SHP77 (cell line): Measurements from ENCODE around the gene RERE.

Source experiments
- DNase-seq, 2 experiments: peaks; one replicate each; lab custom pipeline; 2025; lab: John Stamatoyannopoulos, UW

RERE gene

DNA sequence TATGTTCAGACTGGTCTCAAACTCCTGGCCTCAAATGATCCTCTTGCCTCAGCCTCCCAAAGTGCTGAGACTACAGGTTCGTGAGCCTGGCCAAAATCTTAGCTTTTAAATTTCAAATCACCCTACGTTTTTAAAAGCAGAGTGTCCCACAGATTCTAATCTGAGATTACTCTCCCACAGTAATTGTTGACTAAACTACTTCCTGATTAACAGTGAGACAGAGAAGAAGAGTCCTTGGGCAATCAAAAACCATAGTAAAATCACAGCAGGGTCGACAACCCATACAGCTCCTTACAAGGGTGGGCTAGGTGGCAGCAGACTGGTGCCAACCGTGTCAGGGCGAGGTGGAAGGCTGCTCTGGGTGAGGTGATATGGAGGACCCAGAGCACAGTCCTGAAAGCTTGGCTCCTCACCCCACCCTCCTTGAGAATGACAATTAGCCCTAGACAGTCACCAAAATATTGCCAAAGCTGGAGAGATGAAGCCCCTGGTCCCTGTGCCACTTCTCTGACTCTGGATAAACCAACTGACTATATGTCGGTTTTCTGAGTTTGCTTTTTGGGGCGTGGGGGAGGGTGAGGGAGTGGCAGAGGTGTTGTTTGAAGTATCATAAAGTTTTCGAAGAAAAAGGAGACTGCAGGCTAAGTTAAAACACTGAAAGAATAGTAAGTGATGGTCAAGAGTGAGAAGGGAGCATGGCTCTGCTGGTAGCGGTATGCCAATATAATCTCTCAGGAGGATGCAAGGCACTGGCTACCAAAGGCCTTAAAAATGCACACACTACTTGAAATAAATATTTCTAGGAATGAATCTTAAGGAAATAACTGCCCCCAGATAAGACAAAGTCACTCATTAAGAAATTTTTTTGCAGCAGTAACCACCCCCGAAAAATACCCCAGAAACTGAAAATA, 412.7 kb downstream of the RERE start:
- no peak for DNase-seq

DNA sequence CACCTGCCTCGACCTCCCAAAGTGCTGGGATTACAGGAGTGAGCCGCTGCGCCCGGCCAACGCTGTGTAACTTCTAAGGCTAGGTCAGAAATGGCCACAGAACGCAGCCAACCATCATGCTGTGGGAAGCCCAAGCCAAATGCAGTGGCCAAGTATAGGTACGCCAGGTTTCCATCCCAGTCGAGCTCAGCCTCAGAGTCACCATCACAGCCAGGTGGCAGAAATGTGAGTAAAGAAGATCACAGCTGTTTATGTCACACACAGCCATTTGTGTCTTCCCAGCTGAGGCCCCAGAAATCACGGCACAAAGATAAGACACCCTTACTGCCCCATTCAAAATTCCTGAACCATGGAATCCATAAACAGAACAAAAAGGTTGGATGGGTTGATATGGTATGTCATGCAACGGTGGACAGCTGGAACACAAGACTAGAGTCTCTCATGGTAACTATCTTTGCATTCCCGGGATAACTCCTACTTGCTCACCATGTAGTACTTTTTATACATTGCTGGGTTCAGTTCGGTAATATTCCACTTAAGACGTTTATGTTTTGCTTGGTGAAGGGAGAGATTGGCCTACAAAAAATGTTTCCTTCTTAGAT, 415.2 kb downstream of the RERE start:
- no peak for DNase-seq

DNA sequence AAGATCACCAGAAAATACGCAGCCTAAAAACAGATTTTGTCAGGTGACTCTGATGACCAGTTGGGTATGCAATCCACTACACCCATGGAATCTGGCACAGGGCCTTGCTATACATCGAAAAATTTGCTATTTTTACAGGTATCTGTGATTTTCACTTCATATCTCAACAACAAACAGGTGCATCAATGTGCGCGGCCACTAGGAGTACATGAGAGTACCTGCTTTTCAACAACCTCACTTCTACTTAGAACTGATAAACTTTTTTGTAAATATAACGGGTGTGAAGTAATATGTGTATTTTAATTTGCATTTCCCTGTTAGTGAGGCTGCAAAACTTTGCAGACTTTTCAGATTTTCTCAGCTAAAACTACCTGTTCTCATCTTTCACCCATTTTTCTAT, 418.8 kb downstream of the RERE start:
- DNase-seq: no peak

DNA sequence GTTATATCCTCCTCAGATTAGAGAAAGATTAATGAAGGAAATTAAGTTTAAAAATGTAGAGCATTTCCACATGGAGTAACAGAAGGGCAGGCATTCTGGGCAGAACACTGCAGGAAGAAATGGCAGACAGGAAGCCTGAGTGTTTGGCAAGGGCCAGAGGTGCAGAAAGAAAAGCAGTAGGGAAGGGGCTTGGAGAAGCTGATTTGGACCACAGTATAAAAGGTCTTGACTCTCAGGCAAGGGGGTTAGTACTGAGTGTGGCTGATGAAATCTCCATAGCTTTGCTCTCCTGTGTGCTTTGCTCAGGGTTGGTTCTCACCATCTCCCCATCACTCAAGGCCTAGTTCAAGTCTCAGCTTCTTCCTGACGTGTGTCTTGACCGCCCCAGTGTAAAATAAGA, 419.4 kb downstream of the RERE start:
- DNase-seq: no peak

DNA sequence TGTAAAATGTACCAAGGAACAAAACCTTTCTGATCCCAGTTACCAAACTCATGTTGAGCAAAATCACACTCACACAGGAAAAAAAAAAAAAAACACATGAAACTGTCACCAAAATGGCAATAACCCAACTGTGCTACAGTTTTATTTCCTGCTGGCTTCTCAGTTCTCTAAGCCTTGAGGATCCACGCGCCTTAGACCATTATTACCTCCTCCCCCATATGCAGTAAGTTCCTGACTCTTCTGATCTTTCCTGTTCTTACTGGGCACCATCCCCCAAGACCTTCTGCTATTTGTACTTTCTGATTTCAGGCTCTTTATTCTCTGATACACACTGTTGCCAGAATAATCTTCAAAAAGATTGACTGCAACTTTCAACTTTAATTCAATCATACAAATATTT, 419.9 kb downstream of the RERE start:
- no peak for DNase-seq

DNA sequence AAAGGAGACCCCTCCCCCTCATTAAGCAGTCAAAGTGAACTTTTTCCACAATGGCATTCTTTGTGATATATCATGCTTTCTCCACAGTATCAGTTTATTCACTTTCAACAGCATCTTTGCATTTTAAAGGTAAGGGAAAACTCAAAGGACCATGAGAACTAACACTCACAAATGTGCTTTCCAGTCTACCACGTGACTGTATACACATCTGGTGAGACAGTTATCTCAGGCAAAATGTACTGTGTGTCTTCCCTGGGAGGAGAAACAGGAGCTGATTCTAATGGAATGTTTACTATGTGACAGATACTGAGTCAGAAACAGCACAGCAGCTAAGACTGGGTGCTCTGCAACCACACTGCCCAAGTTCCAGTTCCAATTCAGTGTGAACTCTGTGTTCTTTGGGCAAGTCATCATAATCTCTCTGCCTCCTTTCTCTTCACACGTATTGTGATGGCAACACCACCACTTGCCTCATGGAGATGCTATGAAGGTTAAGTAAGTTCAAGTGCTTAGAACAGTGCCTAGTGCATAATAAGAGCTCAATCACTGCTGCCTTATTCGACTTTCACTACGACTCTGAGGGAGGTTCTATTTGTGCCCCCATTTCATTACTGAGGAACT, 420.5 kb downstream of the RERE start:
- no peak for DNase-seq

DNA sequence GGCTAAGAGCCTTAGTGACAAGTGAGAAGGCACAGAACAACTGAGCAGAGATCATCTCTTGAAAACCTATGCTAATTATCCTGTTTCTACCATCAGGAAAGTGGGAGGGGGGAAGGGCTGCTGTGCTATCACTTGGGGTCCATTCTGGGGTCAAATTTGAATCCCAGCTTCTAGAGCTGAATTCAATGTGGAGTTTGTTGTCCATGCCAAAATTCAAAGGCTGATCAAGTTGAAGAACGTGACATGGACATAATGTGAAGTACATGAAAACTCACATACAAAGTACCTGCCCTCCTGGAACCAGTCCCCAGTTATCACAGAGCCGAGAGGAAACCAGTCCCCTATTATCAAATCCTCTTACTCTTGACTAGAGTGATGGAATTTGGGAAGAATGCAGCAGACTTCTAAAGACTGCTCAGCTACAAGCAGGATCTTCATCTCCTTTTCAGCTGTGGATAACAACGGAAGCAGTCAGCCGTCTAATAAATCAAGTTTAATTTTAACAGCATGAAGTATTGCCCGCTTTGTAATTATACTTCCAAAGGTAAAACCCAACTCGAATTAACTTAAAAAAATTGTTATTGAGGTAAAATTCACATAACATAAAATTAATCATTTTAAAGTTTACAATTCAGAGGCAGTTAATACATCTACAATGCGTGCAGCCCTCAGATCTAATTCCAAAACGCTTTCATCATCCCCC, 421.2 kb downstream of the RERE start:
- no peak for DNase-seq

DNA sequence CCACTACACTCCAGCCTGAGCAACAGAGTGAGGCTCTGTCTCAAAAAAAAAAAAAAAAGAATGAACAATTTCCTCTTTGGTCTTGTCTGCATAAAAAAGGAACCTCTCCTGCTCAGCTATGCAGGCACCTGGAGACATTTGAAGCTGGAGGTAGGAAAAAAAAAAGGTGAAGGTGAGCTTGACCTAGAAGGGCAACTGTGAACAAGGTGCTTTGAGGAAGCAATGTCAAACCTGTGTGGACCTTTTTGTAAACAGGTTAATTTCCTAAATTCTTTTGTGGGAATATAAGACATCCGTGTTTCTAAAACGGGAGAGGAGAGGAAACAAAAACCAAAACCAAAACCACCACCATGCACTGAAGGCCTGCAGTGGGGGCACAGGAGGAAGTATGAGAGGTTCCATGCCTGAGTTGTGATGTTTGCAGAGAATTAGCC, 422.0 kb downstream of the RERE start:
- DNase-seq: no peak

DNA sequence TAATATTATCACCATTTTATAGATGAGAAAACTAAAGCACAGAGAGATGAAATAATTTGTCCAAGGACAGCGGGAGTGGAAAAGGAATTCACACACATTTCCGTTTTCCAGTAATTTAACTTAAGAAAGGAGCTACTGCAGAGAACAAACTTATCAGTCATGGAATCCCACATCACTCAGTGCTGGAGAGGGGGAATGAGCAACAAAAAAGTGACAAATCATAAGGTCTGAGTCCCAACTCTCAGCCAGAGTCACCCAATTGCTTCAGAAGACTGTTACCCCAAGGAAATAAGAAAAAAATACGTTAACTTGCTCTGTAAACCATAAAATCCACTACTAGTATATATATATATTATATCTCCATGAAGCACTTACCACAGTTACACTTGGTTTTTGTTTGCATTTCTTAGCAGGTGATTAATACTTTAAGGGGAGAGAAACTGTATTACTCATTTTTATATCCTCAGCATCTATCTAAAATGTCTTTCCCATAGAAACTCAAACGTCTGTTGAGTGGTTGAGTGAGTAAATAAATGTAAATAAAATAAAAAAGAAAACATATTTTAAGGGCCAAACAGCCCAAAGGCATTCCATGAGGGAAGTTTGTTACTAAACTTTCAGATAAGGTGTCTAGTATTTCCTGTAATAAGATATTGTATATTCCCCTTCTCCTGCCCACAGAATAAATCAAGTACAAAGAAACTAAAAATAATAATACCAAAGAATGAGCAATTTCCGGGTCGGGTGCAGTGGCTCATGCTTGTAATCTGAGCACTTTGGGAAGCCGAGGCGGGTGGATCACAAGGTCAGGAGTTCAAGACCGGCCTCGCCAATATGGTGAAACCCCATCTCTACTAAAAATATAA, 422.8 kb downstream of the RERE start:
- no peak for DNase-seq

DNA sequence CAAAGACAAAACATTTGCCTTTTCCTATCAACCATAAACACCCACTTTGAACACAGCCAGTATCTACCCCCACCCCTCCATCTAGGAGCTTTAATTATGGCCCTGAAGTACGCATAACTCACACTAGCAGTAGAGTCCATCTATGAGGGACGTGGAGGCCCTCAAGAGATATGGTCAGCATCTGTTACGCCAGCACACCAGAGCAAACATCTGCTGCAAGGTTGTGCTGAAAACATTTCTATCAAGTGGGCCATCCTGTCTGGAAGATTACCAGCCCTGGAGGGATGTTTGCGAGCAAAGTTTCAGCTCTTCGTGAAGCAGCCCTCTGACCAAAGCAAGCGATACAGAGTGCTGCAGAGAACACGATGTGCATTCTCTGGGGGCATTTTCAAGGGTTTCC, 424.9 kb downstream of the RERE start:
- DNase-seq: no peak

DNA sequence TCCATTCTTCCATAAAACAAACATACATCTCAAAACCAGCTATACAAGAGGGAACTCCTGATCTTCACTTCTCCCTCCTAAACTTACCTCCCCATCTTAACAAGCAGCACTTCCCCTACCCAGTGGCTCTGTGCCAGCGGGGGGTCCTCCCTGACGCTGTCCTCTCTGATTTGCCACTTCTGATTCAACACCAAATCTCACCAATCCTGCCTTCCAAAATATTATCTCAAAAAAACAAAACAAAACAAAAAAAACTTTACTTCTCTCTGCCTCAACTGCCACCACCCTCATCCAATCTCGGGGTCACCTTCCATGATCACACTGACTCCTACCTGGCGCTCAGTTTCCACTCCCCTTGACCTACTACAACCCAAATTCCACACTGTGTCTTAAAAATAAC, 426.7 kb downstream of the RERE start:
- DNase-seq: no peak

DNA sequence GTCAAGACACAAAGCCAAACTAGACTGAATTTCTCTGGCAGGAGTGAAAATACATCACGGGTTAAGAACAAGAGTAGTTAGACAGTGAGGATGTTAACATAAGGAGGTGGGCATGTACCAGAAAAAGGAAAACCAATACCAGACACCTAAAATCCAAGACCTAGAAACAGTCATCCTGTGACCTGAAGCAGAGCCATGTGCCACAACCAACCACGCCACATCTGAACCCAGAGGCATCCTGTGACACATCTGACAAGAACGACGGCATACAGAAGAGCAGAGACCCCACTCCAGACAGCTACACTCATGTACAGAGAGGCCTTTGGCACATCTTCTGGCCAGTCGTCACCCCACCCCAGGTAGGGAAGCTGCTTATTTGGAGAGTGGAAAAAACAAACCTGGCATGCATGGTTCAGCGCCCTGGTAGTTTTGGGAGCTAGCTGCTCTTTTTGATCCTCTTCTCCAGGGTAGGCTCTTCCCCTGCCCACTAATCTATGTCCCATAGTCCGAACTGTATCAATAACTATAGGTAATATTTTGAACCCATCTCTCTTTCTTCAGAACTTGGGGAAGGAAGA, 427.4 kb downstream of the RERE start:
- no peak for DNase-seq

DNA sequence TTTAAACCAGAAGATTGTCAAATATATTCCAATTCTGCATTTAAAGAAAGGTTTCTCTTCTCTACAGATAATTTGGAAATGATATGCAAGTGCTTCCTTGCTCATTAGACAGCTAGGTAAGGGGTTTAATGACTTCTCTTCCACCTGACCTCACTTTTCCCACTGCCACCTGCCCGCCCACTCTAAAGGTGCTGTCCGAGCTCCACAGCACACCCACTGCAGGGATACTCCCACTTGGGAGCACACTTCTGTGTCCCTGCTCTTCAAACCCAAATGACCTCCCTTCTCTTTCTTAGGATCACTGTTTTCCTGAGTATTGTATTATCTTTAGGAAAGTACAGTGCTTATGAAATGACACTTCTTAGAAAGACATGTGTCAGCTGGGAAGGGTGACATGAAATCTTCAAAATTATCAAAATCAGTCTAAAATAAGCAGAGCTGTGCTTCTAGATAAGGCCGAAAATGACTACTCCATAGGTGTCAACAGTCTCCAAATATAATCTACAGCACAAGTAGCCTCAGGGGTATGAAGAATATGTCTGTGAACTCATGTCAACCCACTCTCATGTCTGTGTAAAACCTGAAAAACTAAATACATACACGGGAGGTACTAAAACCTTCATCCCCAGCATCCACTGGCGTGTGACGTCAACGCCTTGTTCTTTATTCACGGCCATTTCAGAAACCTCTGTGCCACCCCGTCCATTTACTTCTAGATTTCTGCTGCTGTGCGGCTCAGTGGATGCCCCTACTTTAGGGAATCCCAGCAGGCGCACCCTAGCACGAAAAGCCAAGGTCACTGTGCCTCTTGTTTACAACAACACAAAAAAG, 428.5 kb downstream of the RERE start:
- DNase-seq: no peak

DNA sequence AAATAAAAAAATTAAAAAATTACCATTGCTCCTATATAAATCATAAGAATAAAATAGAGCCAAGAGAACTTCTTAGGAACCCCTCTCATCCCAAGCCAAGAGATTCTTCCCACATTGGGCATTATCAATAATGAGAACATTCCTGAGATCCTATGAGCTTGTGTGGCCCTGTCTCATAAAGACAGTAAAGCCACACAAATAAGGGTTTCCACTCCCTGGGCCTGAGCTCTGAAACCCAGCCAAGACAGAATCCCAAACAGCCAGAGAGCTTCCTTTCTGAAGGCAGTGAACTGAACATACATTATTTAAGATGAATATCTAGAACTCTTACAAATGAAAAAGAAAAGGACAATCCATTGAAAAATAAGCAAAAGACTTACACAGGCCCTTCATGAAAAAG, 431.2 kb downstream of the RERE start:
- no peak for DNase-seq

DNA sequence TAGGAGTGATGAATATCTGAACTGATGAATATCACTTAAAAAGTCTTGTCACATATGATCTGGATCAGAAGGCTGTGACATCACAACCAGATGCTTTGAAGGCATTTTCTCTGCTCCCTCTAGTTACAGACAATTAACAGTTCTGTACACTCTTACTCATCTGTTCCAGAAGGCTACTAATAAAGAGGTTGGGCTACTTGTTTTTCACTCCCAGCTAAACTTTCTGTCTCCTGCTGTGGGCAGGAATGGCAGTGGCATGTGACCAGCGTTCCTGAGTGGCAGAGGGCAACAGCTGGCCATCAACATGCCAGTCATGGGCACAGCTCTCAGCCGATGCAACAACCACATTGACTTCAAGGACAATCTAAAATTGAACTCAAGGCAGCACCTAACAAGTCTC, 432.9 kb downstream of the RERE start:
- no peak for DNase-seq

DNA sequence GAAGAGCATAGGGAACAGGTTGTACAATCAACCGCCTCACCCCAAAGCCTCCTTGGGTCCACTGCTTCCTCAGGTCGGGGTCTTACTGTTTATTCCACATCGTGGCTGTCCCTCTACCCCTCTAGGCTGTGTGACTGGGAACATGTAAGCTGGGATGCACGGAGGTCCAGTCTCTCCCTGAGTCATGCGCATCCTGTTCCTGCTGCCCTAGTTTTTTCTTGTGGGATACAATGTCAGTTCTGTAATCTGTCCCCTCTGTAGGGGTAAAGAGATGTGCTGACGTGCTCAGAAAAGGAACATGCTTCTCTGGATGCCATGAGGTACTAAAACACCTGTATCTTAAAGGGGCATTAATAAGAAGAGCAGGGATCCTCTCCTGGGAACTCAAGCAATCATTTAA, 433.4 kb downstream of the RERE start:
- no peak for DNase-seq

DNA sequence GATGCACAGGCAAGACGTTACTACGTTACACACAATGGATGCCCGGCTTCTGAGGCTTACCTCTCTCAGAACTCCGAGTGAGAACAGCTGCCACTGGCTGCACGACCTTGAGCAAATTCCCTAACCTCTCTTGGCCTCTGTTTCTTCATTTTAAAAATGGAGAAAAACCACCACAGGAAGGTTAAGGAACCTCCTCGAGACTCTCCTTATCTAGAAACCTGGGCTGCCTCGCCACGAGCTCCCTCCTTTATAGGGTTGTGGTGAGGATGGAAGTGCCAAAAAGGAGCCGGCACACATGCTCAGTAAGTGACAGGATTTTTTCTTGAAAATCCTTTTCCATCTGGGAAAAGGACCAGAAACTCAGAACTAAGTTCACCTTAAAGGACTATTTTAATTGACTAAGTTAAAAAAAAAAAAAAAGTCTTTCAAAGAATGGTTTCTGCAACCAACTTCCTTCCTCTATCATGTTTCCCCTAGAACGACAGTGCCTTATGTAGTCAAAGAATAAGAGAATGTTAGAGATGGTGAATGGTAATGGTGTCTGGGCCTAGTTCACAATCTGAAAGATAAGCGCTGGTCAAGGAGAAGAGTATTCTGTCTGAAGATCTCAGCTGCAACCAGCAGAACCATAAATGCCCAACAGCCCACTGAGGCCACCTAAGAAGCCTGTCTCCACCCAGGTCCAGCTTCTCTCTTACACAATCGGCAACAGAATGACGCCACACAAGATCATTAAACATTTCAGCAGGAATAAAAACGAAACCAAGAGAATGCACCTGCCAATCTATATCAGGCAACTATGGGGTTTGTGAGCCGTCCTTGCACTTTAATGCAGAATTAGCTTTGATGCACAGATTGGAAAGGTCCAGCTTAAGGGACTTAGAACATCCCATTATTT, 434.6 kb downstream of the RERE start:
- DNase-seq: no peak

DNA sequence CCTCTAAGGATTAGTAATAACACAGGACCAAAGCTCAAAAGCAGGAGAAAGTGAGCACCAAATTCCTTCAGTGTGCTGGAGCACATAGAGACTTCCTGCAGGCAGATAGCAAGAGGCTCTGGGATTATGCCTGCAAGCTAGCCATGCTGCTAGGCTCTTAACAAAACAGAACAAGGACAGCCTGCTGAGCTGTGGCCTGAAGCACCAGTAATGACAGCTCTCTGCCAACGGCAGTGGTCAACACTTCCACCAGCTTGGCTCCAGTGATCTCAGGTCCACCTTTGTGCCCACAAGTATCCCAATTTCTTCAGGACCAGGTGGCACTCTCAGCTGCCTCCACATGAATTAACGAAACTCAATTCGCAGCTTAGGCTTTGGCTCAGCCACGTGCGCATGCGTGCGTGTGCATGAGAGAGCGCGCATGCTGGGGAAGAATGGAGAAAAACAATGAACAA, 435.4 kb downstream of the RERE start:
- no peak for DNase-seq

DNA sequence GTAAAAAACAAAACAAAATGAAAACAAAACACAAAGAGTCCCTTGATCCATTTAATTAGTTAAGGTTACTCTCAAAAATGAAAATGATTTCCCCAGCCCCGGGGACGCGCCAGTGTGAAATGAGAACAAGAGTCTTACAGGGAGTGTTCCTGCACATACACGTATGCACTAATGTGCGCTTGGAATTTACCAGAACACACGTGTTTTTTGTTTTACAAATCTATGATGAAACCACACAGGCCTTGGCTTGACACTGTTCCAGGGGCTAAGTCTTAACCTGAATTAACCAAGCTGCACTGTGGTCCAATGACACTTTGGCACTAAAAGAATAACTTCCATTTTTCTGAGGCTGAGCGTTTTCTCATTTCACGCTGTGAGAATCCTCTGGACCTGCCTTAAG, 435.8 kb downstream of the RERE start:
- DNase-seq: no peak
